ENCODE data around the gene CCDC81.
"Not testable (repeated sequence)": the region's sequence is repeated elsewhere in the genome, so short reads cannot be mapped to it uniquely, and the experiment has no call there.

CCDC81 gene

GRCh38 chr11:86386746-86387145 is 12.1 kb downstream of the CCDC81 start:
- DNase-seq = no peak

GRCh38 chr11:86388198-86388597 is 13.5 kb downstream of the CCDC81 start:
- no peak for DNase-seq

- no peak for DNase-seq
Observed at GRCh38 chr11:86390487-86390886, 15.8 kb downstream of the CCDC81 start.

GRCh38 chr11:86395061-86395551 is 20.4 kb downstream of the CCDC81 start:
- DNase-seq = peak in 18 of 51 donors; percentile 0 to 60 (median 13)

- DNase-seq = no peak
Observed at GRCh38 chr11:86396396-86396795, 21.7 kb downstream of the CCDC81 start.

GRCh38 chr11:86397351-86397750 is 22.7 kb downstream of the CCDC81 start:
- no peak for DNase-seq

GRCh38 chr11:86398106-86398505 is 23.4 kb downstream of the CCDC81 start:
- no peak for DNase-seq

- no peak for DNase-seq
Observed at GRCh38 chr11:86403458-86403857, 28.8 kb downstream of the CCDC81 start.

GRCh38 chr11:86408845-86409244 is 34.2 kb downstream of the CCDC81 start:
- no peak for DNase-seq

- DNase-seq = no peak
Observed at GRCh38 chr11:86414032-86414431, 39.3 kb downstream of the CCDC81 start.

GRCh38 chr11:86415026-86415425 is 40.3 kb downstream of the CCDC81 start:
- no peak for DNase-seq

GRCh38 chr11:86416494-86416893 is 41.8 kb downstream of the CCDC81 start:
- DNase-seq = no peak

- DNase-seq = not testable (repeated sequence)
Observed at GRCh38 chr11:86416951-86417350, 42.3 kb downstream of the CCDC81 start.

- no peak for DNase-seq
Observed at GRCh38 chr11:86418106-86418505, 43.4 kb downstream of the CCDC81 start.

- no peak for DNase-seq
Observed at GRCh38 chr11:86418513-86418912, 43.8 kb downstream of the CCDC81 start.

- DNase-seq = no peak
Observed at GRCh38 chr11:86418917-86419316, 44.2 kb downstream of the CCDC81 start.

GRCh38 chr11:86421946-86422345 is 47.3 kb downstream of the CCDC81 start:
- DNase-seq = no peak

- no peak for DNase-seq
Observed at GRCh38 chr11:86422371-86422770, 47.7 kb downstream of the CCDC81 start.

- not testable (repeated sequence) for DNase-seq
Observed at GRCh38 chr11:86423488-86423887, 48.8 kb downstream of the CCDC81 start.

- no peak for DNase-seq
Observed at GRCh38 chr11:86427441-86427840, 52.8 kb downstream of the CCDC81 start.

GRCh38 chr11:86431258-86431657 is 56.6 kb downstream of the CCDC81 start:
- no peak for DNase-seq

- DNase-seq = not testable (repeated sequence)
Observed at GRCh38 chr11:86433361-86434095, 58.8 kb downstream of the CCDC81 start.

- DNase-seq = no peak
Observed at GRCh38 chr11:86435711-86436110, 61.0 kb downstream of the CCDC81 start.

- DNase-seq = no peak
Observed at GRCh38 chr11:86438685-86439084, 64.0 kb downstream of the CCDC81 start.

All from hypothalamus (tissue), 51 donors.